Fibroblast of lung (primary cell): ENCODE data around the gene GBF1. TPM values are rescaled to one million over a fixed set of nuclear protein-coding genes. Genes with fewer than 3 reads are reported as not detected.

Source experiments
- DNase-seq, 2 donors: peaks; one replicate each; pipeline versions ENCODE4 v3.0.0 to v3.0.0-alpha.2; 2010; ENCODE audit warnings: low read depth in 2 of 2
- H2AFZ ChIP-seq: 2 replicates; pipeline ENCODE4 v1.5.1; 2012; ENCODE audit warnings: low read length, control low read depth, inconsistent platforms
- H3K27ac ChIP-seq: 2 replicates; pipeline ENCODE4 v1.5.1; 2011; ENCODE audit warnings: low read length, control low read depth; ENCODE audit not compliant: insufficient read depth
- H3K27me3 ChIP-seq: 2 replicates; pipeline ENCODE4 v1.5.1; 2011; ENCODE audit warnings: mild to moderate bottlenecking, low read length; ENCODE audit not compliant: control insufficient read depth, insufficient read depth
- H3K36me3 ChIP-seq: 2 replicates; pipeline ENCODE4 v1.5.1; 2011; ENCODE audit warnings: low read length; ENCODE audit not compliant: control insufficient read depth, insufficient read depth
- H3K4me1 ChIP-seq: 2 replicates; pipeline ENCODE4 v1.5.1; 2011; ENCODE audit warnings: low read length; ENCODE audit not compliant: control insufficient read depth, insufficient read depth; ENCODE audit errors: extremely low read depth
- H3K4me2 ChIP-seq: 2 replicates; pipeline ENCODE4 v1.5.1; 2011; ENCODE audit warnings: low read length, control low read depth; ENCODE audit not compliant: insufficient read depth; ENCODE audit errors: extremely low read depth
- H3K4me3 ChIP-seq, 4 experiments: fragments of 200-600 bp in 1 of 4; sonication (generic) in 1 of 4; replicated peaks in 1 of 4; 2 replicates each; pipeline ENCODE4 v1.5.1; 2011 to 2016; ENCODE audit warnings: low read length in 4 of 4, low read depth in 3 of 4, mild to moderate bottlenecking in 3 of 4, control low read depth in 2 of 4, inconsistent platforms in 1 of 4, mixed read lengths in 1 of 4; ENCODE audit not compliant: insufficient read depth in 1 of 4; ENCODE audit errors: control extremely low read depth in 1 of 4
- H3K79me2 ChIP-seq: 2 replicates; pipeline ENCODE4 v1.5.1; 2012; ENCODE audit warnings: mild to moderate bottlenecking, low read length, inconsistent platforms; ENCODE audit not compliant: control insufficient read depth, insufficient read depth
- H3K9ac ChIP-seq: 2 replicates; pipeline ENCODE4 v1.5.1; 2011; ENCODE audit warnings: mild to moderate bottlenecking, low read length, control low read depth; ENCODE audit not compliant: insufficient read depth
- H3K9me3 ChIP-seq: 2 replicates; pipeline ENCODE4 v1.5.1; 2012; ENCODE audit warnings: low read depth, low read length; ENCODE audit not compliant: control insufficient read depth, insufficient read depth
- H4K20me1 ChIP-seq: 2 replicates; pipeline ENCODE4 v1.5.1; 2011; ENCODE audit warnings: low read length; ENCODE audit not compliant: control insufficient read depth, insufficient read depth; ENCODE audit errors: extremely low read depth
- CTCF ChIP-seq, 2 donors: IDR thresholded peaks in 1 of 2; conservative IDR thresholded peaks in 1 of 2; 1 replicate in 1 of 2; 2 replicates in 1 of 2; pipeline ENCODE4 v1.5.1; 2011 to 2012; ENCODE audit warnings: low read length in 2 of 2, control low read depth in 1 of 2, inconsistent platforms in 1 of 2, low read depth in 1 of 2, mild to moderate bottlenecking in 1 of 2
- EZH2 ChIP-seq: IDR thresholded peaks from 2 replicates; pipeline ENCODE4 v1.5.1; 2012; ENCODE audit warnings: low read length, control low read depth, mild to moderate bottlenecking; ENCODE audit errors: missing control alignments
- polyA plus RNA-seq, 2 donors: library from polyadenylated mRNA; depleted of rRNA in 1 of 2; stranded (reverse) in 1 of 2; unstranded in 1 of 2; fragments of >200 nt; gene quantifications; 2 replicates each; pipeline ENCODE4 v1.2.1, GENCODE V29; 2011 to 2012; ENCODE audit warnings: missing spikeins in 1 of 2
- total RNA-seq: library from RNA; depleted of rRNA; stranded (reverse); fragments of >200 nt; gene quantifications from 2 replicates; pipeline ENCODE4 v1.2.1, GENCODE V29; 2014

GBF1 gene
- total and polyA plus RNA-seq, 2 donors (not counting 1 experiment from before 2014, with no cell fraction given) = 24.1 to 24.6 TPM

GRCh38 chr10:102262744-102263370, 17.5 kb downstream of the GBF1 start:
- Histone ChIP-seq H4K20me1 (peaks cover 2% of the 10 kb centered on the region), H2AFZ (no peak overlapping the region), H3K27me3 (no peaks in the 10 kb centered on the region), H3K9me3 (no peaks in the 10 kb centered on the region), H3K9ac (no peak overlapping the region), H3K4me2 (no peak overlapping the region), H3K36me3 (peaks cover 4% of the 10 kb centered on the region), H3K4me1 (peaks cover 7% of the 10 kb centered on the region), H3K27ac (no peak overlapping the region), H3K4me3 (no peak overlapping the region), H3K79me2 (peaks cover 32% of the 10 kb centered on the region)
- no peak for DNase-seq
- TF ChIP-seq CTCF (conservative IDR thresholded peaks at IDR 0.05 in 1 of 2, IDR thresholded peaks at IDR 0.05 in 1 of 2; ENCODE audit: low read depth in 1 of 2, low read length in 2 of 2) = no peak

DNA sequence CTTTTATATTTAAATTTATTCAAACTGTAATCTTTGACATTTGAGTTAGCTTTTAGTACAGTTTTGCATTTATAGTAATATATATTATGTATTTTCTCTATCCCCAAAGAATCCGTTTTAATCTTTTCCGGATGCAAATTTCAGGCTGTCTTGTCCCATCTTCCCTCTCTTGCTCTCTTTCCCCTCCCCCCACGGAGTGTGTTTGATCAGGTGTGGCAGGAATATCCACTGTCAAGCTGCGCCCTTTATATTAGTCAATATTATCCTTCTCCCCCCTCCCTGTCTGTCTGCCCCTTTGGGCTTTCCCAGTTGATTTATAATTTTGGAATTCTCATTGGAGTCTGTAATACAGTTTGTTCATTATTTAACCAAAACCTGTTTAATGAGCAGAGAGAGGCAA, 19.0 kb downstream of the GBF1 start:
- TF ChIP-seq EZH2 = no peak
- no peak for TF ChIP-seq CTCF (conservative IDR thresholded peaks at IDR 0.05 in 1 of 2, IDR thresholded peaks at IDR 0.05 in 1 of 2; ENCODE audit: low read depth in 1 of 2, low read length in 2 of 2)
- Histone ChIP-seq H3K4me1 (peaks cover 16% of the 10 kb centered on the region), H3K79me2 (peaks cover 33% of the 10 kb centered on the region), H3K4me3 (no peak overlapping the region), H3K9me3 (no peaks in the 10 kb centered on the region), H3K27me3 (no peaks in the 10 kb centered on the region), H2AFZ (no peak overlapping the region), H3K4me2 (no peak overlapping the region), H4K20me1 (peaks cover 2% of the 10 kb centered on the region), H3K9ac (no peak overlapping the region), H3K36me3 (peaks cover 4% of the 10 kb centered on the region), H3K27ac (no peak overlapping the region)
- no peak for DNase-seq

- Histone ChIP-seq H3K4me1 (peaks cover 17% of the 10 kb centered on the region), H4K20me1 (peaks cover 2% of the 10 kb centered on the region)
These were observed 21.3 kb downstream of the GBF1 start for GRCh38 chr10:102266670-102267069.

More at GRCh38 chr10:102266670-102267069, 21.3 kb downstream of the GBF1 start:
- peaks cover 43% of the 10 kb centered on the region for H3K79me2 ChIP-seq
- no peaks in the 10 kb centered on the region for H3K9me3 ChIP-seq
- H3K27ac ChIP-seq = no peak overlapping the region
- TF ChIP-seq CTCF (conservative IDR thresholded peaks at IDR 0.05 in 1 of 2, IDR thresholded peaks at IDR 0.05 in 1 of 2; ENCODE audit: low read depth in 1 of 2, low read length in 2 of 2) (no peak), EZH2 (no peak)
- no peak overlapping the region for H3K9ac ChIP-seq
- H3K4me2 ChIP-seq = no peak overlapping the region
- no peak overlapping the region for H2AFZ ChIP-seq
- H3K27me3 ChIP-seq = no peaks in the 10 kb centered on the region
- DNase-seq = no peak
- peaks cover 1% of the 10 kb centered on the region for H3K36me3 ChIP-seq
- H3K4me3 ChIP-seq = no peak overlapping the region
